ENCODE data around the gene STXBP5.

- TF ChIP-seq CTCF (IDR thresholded peaks at IDR 0.05) (no peak), POLR2A (IDR thresholded peaks at IDR 0.05) (no peak)
Measured at GRCh38 chr6:147401779-147402178, 197.6 kb downstream of the STXBP5 start.

All from body of pancreas (tissue), 4 donors.